Activated T-cell treated with anti-CD3 and anti-CD28 coated beads for 24 hours (primary cell): Measurements from ENCODE around the gene IGFBP7.

Source experiments
- DNase-seq: peaks from one replicate; pipeline ENCODE4 v3.0.0-alpha.2; 2020; ENCODE audit warnings: low read depth

Gene IGFBP7

DNA sequence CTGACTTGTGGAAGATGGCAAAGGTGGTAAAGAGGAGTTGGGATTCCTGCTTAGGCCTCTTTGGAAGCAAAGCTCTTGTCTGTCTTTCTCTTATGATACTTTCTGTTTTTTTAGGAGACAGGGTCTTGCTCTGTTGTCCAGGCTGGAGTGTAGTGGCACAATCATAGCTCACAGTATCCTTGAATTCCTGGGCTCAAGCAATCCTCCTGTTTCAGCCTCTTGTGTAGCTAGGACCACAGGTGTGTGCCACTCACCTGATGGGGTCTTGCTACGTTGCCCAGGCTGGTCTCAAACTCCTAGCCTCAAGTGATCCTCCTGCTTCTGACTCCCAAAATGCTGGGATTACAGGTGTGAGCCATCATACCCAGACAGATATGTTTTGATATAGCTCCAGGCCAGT is 19.3 kb upstream of the IGFBP7 start:
- no peak for DNase-seq

- DNase-seq = no peak
Measured at GRCh38 chr4:57127361-57127760, 17.2 kb upstream of the IGFBP7 start.

GRCh38 chr4:57125996-57126395 is 15.8 kb upstream of the IGFBP7 start:
- no peak for DNase-seq

GRCh38 chr4:57124145-57124544 is 14.0 kb upstream of the IGFBP7 start:
- DNase-seq = no peak

GRCh38 chr4:57122959-57123358 is 12.8 kb upstream of the IGFBP7 start:
- no peak for DNase-seq

DNA sequence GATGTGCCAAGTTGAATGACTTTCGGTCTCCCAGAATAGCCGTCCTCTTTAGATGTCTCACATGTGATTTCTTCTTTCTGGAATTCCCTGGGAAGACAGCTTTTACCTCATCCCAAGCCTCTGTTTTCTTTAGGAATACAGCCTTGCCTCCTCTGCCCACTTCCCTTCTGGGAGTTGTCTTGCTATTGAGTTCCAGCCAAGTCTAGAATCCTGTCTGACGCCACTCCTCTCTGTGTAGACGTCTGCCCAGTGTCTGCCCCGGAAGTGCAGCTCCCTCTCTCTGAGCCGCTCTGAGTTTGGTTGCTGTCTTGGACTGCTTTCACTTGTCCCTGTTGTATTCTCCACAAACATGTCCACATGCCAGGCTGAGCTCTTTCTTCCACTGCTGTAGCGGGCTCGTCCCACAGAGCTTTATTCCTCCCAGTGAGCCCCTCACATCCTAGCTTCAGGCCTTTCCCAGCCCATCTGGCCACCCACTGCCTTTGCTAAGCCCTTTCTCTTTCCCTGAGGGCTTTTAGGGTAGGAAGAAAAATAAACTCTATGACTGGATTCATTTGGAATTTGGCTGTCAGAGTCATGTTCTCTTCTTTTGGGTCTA is 9.0 kb upstream of the IGFBP7 start:
- no peak for DNase-seq

- no peak for DNase-seq
Measured at GRCh38 chr4:57117491-57117890, 7.3 kb upstream of the IGFBP7 start.

- DNase-seq = no peak
Measured at GRCh38 chr4:57116245-57116644, 6.1 kb upstream of the IGFBP7 start.

- no peak for DNase-seq
Measured at GRCh38 chr4:57114973-57115372, 4.8 kb upstream of the IGFBP7 start.

GRCh38 chr4:57113870-57114269 is 3.7 kb upstream of the IGFBP7 start:
- no peak for DNase-seq

DNA sequence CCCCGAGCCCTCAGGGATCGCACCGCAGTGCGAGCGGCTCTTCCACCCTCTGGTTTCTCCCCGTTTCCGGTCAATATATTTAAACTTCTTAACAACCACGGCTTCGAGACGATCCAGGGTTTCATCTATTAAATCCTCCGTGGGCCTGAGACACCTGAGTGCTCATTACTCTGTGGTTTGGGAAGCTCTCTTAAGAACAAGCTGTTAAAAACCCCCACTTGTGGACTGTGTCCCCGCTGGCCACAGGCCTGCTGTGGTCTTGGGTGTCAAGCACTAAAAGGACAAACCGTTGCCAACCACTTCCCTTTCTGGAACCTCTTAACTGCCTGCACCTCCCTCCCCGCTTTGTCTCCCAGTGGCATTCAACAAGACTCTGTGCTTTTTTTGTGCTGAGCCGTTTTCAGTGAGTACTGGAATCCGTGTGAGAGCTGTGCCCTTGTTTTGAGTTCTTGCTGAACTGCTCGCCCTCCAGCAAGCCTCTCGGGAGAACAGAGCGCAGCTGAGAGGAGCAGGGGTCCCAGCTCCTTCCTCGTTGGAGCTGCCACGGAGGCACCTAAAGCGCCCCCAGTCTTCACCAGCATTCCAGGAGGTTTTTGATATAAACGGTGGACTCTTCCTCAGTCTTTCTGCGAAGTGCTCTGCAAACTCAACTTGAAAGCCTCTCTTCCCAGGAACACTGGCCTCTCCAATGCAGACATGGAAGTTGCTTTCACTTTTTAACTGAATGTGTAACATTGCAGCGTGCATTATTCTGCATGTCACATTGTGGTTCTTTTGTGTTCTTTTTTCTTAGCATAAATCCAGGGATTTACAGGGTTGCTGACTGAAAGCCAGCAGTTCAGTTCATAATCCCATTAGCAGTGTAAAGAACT is 691 bp upstream of the IGFBP7 start:
- no peak for DNase-seq

GRCh38 chr4:57109411-57109846 is 756 bp downstream of the IGFBP7 start:
- no peak for DNase-seq

DNA sequence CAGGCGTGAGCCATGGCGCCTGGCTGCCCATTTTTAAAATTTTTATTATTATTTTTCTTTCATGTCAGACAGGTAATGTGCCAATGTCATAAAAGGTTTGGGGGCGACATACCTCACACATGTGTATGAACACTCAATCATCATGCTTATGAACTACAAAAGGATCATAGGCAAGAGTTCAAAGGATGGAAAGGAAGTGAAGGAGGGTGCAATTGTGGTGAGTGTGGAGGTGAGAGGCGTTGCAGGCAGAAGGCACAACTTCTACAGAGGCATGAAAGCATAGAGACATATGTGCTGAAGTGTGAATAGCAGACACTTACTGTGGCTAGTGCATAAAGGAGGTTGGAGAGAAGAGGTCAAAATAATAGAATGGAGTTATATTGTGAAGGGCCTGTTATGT is 4.0 kb downstream of the IGFBP7 start:
- no peak for DNase-seq

DNA sequence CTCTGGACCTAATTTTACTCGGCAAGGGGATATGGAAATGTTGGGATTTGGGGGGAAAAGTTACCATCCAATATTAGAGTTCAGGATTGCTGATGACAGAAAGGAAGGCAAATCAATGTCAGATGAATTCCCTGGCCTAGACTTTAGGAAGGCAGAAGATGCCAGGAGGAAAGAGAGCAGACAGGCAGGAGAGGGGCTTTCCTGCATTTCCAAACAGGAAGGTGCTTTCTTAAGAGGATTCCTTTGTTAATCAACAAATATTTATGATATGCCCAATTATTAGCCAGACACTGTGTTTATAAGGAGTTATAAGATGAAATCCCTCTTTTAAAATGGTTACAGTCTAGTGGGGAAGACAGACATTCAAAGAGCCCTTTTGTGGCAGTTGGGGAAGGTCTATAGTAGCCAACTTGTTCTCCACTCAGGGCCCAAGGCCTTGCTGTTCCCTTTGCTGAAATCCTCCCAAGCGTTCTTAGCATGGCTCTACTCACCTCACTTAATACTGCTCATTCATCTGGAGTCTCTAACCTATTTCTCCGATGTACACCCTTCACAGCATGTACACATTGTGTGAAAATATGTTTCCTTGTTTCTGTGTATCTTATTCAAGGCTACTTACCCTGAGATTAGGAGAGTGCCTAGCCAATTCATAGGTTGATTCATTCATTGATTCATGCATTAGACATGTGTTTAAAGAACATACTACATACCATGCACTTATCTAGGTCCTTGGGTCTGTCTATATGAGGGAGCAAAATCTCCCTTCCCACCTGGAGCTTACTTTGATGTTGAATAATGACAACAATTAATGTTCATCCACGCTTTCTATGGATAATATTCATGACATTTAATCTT is 5.3 kb downstream of the IGFBP7 start:
- DNase-seq = no peak

DNA sequence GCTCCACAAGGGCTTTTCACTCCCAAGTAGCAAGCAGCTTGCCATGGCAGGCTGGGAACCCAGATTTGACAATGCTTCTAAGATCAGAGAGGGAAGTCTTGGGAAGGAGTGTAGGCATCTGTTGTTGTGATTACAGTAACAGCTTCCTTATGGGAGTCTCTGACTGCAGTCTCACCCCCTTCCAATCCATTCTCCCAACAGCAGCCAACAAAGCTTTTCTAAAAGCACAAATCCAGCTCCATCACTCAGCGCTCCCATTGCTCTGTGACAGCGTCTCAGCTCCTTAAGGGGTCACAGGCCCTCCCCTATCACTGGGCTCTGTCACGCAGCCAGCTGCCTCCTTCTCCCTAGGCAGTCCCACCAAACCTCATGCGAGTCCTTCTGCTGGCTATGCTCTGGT is 7.1 kb downstream of the IGFBP7 start:
- DNase-seq = no peak

GRCh38 chr4:57102050-57102624 is 8.0 kb downstream of the IGFBP7 start:
- DNase-seq = no peak

GRCh38 chr4:57100979-57101651 is 9.1 kb downstream of the IGFBP7 start:
- DNase-seq = no peak

DNA sequence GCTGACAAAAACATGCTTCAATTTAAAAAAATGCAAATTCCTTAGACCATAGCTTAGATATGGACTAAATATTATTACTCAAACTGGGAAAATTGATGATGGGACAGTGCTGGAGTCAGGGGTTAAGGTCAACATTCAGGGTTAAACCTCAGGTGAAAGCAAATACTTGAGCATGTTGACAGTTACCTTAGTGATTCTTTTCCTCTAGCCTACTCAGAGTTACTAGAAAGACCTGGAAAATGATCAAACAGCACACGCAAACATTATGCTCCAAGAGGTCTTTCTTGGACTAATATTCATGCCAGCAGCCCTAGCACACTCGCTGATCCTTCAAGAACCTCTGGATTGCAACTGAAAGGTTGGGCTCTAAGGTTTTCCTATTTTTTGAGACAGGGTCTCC is 10.8 kb downstream of the IGFBP7 start:
- no peak for DNase-seq

DNA sequence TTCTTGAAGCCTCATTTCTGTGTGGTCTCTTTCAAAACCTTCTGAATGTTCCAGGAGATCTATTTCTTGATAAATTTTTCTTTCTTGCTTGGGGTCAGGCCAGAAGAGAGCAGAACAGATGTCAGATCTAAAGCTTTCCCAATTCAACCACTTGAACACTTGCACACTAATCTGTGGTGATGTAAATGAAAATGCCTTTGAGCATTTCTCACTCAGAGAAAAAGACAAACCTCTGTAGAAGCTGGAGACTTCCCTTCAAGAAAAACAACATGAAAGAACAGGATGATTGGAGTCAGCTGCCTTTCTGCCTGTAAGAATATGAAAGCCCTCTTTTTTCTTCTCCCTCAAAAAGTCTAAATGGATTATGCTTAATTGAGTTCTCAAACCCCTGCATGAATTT is 11.2 kb downstream of the IGFBP7 start:
- no peak for DNase-seq

DNA sequence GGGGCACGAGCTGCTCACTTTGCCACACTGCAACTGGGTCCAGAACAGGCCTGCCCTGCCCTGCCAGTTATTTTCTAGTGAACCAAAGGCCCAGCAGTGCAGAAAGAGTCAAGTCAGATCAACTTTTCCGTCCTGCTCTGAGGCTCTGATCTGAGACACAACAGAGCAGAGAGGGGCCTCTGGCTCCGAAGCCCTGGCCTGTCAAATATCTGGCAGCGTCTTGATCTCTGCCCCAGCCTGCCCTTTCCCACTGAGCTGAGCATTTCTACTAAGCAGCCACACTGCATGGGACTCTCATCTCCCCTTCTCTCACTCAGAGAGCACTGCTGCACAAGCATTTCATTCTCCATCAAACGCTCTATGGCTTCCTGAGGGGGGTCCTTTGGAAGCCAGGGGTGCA is 11.8 kb downstream of the IGFBP7 start:
- DNase-seq = no peak

- no peak for DNase-seq
Measured at GRCh38 chr4:57097711-57098110, 12.5 kb downstream of the IGFBP7 start.

GRCh38 chr4:57095956-57096355 is 14.2 kb downstream of the IGFBP7 start:
- DNase-seq = no peak
